ENCODE measurements around the gene DPEP2.
"Not testable (repeated sequence)": the region's sequence is repeated elsewhere in the genome, so short reads cannot be mapped to it uniquely, and the experiment has no call there.

DPEP2 gene

DNA sequence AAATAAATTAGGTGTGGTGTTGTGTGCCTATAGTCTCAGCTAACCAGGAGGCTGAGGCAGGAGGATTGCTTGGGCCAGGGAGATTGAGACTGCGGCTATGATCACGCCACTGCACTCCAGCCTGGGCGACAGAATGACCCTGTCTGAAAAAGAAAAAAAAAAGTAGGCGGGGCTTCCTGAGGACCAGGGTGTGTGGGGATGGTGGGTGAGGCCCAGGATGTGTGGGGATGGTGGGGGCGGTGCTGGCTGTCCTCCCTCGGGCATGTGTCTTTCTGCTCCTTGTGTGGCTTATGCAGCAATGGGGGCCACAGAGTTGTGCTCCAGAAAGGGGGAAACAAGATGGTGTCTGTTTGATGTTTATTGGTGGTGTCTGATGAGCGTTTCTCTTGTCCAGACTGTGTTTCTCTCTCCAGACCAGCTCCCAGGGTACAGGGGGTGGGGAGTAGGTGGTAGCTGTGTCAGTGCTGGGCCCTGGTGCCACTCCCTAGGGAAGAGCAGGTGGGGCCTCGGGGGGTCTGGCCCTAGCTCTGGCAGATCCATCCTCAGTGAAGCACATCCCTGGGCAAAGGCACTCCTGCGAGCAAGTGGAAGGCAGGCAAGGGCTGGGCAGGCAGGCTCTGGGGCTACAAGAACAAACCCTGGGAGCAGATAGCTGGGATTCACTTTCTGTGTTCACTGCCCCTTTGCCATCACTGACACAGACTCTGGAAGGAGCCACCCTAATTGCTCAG, 57.6 kb downstream of the DPEP2 start:
- no peak for DNase-seq
- intact Hi-C loops (cut with DNase I): no loop called here

DNA sequence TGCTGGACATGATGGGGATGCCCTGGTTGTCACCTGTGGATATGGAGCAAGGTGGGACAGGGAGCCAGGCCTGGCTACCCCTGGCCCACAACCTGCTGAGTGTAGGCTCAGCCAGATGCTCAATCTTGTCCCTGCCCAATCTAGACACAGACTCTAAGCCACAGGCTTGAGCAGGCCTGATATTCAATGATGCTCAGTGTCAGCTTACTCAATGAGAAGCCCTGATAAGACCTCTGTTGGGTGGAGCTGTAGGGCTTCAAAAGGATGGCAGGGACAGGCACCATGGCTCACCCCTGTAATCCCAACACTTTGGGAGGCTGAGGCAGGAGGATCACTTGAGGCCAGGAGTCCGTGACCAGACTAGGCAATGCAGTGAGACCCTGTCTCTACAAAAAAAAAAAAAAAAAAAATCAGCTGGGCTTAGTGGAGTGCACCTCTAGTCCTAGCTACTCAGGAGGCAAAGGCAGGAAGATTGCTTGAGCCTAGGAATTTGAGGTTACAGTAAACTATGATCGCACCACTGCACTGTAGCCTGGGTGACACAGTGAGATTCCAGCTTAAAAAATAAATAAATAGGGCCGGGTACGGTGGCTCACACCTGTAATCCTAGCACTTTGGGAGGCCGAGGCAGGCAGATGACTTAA, 58.7 kb downstream of the DPEP2 start:
- DNase-seq: no peak
- intact Hi-C loops (cut with DNase I): no loop called here

DNA sequence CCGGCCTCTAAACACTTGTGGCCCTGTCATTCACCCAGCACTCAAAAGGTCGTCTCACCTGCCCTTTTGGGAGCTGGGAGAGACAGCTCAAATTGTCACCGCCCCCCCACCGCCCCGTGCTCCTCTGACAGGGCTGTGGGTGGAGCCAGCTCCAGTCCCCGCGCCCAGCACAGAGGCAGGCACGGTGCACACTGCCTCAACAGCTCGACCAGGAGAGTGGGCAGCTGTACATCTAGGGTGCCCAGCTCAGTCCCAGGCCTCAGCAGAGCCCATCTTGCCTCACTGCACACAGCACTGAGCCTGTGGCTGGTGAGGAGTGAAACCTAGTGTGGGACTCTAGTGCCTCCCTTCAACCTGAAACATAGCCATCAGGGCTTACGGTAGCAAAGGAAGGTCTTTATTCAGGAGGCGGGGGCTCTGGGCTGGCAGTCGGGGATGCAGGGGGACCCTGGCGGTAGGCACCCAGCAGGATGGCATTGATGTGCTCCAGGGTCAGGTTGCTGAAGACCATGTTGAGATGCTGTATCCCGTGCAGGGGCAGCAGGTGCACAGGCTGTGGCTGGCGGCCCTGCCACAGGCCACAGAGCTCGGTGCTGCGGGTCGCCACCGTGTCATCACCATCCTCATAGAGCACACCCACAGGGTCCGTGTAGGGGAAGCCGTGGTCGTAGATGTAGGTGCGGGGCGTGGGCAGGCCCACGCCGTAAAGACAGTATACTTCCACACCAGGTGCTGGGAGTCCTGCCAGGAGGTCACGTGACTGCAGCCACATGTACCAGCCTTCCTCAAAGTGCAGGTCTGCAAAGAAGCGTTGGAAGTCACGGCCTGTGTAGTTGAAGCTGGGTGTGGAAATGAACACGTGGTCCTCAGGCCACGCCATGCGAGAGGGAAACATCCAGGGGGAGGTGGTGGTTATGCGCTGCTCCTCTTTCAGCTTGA, 59.5 kb downstream of the DPEP2 start:
- intact Hi-C loops (cut with DNase I): loop anchor here (5.0 to 10.0 kb wide), 2 partner anchors 85 to 103 kb away; partner anchors contain the start of genes DDX28 and DUS2
- DNase-seq: no peak

- DNase-seq: not testable (repeated sequence)
- intact Hi-C loops (cut with DNase I): loop anchor here (5.0 to 10.0 kb wide), 2 partner anchors 87 to 105 kb away; partner anchors contain the start of genes DDX28 and DUS2
Observed at GRCh38 chr16:67937713-67938112, 61.6 kb downstream of the DPEP2 start.
